GM23338 (cell line): ENCODE measurements around the gene SETMAR. TPM values are rescaled to one million over a fixed set of nuclear protein-coding genes. Genes with fewer than 3 reads are reported as not detected.

Source experiments
- ATAC-seq: fragments of 200-7000 bp; cut with Tn5 transposase; 3 replicates; pipeline ENCODE4 v1.9.1; 2020
- DNase-seq: peaks from one replicate; pipeline ENCODE4 v3.0.0-alpha.2; 2015; ENCODE audit warnings: low spot score
- H2AFZ ChIP-seq: fragments of 200-600 bp; sonication (generic); 2 replicates; pipeline ENCODE4 v1.8.0; 2016; ENCODE audit warnings: antibody characterized with exemption, mild to moderate bottlenecking, moderate library complexity
- H3F3A ChIP-seq: fragments of 200-600 bp; sonication (generic); replicated peaks from 2 replicates; pipeline ENCODE4 v1.8.0; 2017; ENCODE audit warnings: antibody characterized with exemption, mixed run types, low read depth
- H3K27ac ChIP-seq: fragments of 200-600 bp; sonication (generic); 2 replicates; pipeline ENCODE4 v1.6.1; 2016; ENCODE audit warnings: low read depth
- H3K27me3 ChIP-seq: fragments of 200-600 bp; sonication (generic); 2 replicates; pipeline ENCODE4 v1.8.0; 2016; ENCODE audit warnings: mild to moderate bottlenecking, mixed run types, moderate library complexity; ENCODE audit not compliant: insufficient read depth
- H3K36me3 ChIP-seq: fragments of 200-600 bp; sonication (generic); 2 replicates; pipeline ENCODE4 v1.8.0; 2016; ENCODE audit warnings: mild to moderate bottlenecking; ENCODE audit not compliant: insufficient read depth
- H3K4me1 ChIP-seq: fragments of 200-600 bp; sonication (generic); 2 replicates; pipeline ENCODE4 v1.8.0; 2016; ENCODE audit warnings: mild to moderate bottlenecking, moderate library complexity; ENCODE audit not compliant: insufficient read depth
- H3K4me2 ChIP-seq: fragments of 200-600 bp; sonication (generic); 2 replicates; pipeline ENCODE4 v1.7.1; 2017; ENCODE audit warnings: mixed run types
- H3K4me3 ChIP-seq: fragments of 200-600 bp; sonication (generic); 2 replicates; pipeline ENCODE4 v1.6.1; 2016; ENCODE audit warnings: mixed run types
- H3K79me2 ChIP-seq: fragments of 200-600 bp; sonication (generic); replicated peaks from 2 replicates; pipeline ENCODE4 v1.8.0; 2017; ENCODE audit warnings: mild to moderate bottlenecking; ENCODE audit not compliant: insufficient read depth
- H3K9me2 ChIP-seq: fragments of 200-600 bp; sonication (generic); 2 replicates; pipeline ENCODE4 v1.8.0; 2017; ENCODE audit not compliant: insufficient read depth
- H4K20me1 ChIP-seq: fragments of 200-600 bp; sonication (generic); replicated peaks from 2 replicates; pipeline ENCODE4 v1.8.0; 2017; ENCODE audit warnings: mild to moderate bottlenecking; ENCODE audit not compliant: insufficient read depth
- H3K27ac Mint-ChIP-seq: 2 replicates; pipeline ENCODE4 v1.8.0; 2020; ENCODE audit warnings: inconsistent platforms, mild to moderate bottlenecking, moderate library complexity, mixed read lengths
- H3K27me3 Mint-ChIP-seq: 3 replicates; pipeline ENCODE4 v1.8.0; 2022; ENCODE audit warnings: low read depth, mild to moderate bottlenecking, moderate library complexity, mixed read lengths, inconsistent platforms; ENCODE audit not compliant: insufficient read depth, poor library complexity
- H3K36me3 Mint-ChIP-seq: 3 replicates; pipeline ENCODE4 v1.8.0; 2021; ENCODE audit warnings: low read depth, mild to moderate bottlenecking, inconsistent platforms, moderate library complexity, mixed read lengths
- H3K4me1 Mint-ChIP-seq: 3 replicates; pipeline ENCODE4 v1.8.0; 2020; ENCODE audit warnings: mild to moderate bottlenecking, inconsistent platforms, mixed read lengths
- H3K4me3 Mint-ChIP-seq: 3 replicates; pipeline ENCODE4 v1.8.0; 2021; ENCODE audit warnings: moderate library complexity, mild to moderate bottlenecking, inconsistent platforms, mixed read lengths
- H3K9me3 Mint-ChIP-seq: 3 replicates; pipeline ENCODE4 v1.8.0; 2020; ENCODE audit warnings: moderate library complexity, mild to moderate bottlenecking, inconsistent platforms, mixed read lengths
- CREB1 ChIP-seq: fragments of 250-450 bp; sonication (Bioruptor Pico); IDR thresholded peaks from 2 replicates; pipeline ENCODE4 v1.5.0; 2020; ENCODE audit warnings: low read depth, mild to moderate bottlenecking, moderate library complexity
- ETS1 ChIP-seq: IDR thresholded peaks from 2 replicates; pipeline ENCODE4 v1.6.1; 2016; ENCODE audit warnings: antibody characterized with exemption
- EZH2phosphoT487 ChIP-seq: fragments of 200-600 bp; sonication (generic); IDR thresholded peaks from one replicate; pipeline ENCODE4 v1.8.1; 2018; ENCODE audit warnings: antibody characterized with exemption; ENCODE audit not compliant: unreplicated experiment
- NANOG ChIP-seq: IDR thresholded peaks from 2 replicates; pipeline ENCODE4 v1.6.1; 2016; ENCODE audit warnings: antibody characterized with exemption, borderline replicate concordance
- POLR2AphosphoS5 ChIP-seq: IDR thresholded peaks from 2 replicates; pipeline ENCODE4 v1.6.1; 2016; ENCODE audit warnings: antibody characterized with exemption, low read depth
- REST ChIP-seq: IDR thresholded peaks from one replicate; pipeline ENCODE4 v1.6.1; 2018; ENCODE audit warnings: antibody characterized with exemption; ENCODE audit not compliant: unreplicated experiment
- STAT1 ChIP-seq: IDR thresholded peaks from one replicate; pipeline ENCODE4 v1.6.1; 2016; ENCODE audit warnings: antibody characterized with exemption; ENCODE audit not compliant: unreplicated experiment
- ZNF331 ChIP-seq: fragments of 250-450 bp; sonication (Bioruptor Pico); IDR thresholded peaks from 2 replicates; pipeline ENCODE4 v1.5.0; 2020; ENCODE audit warnings: low read depth, mild to moderate bottlenecking, moderate library complexity
- ZNF462 ChIP-seq: fragments of 250-450 bp; sonication (Bioruptor Pico); IDR thresholded peaks from 2 replicates; pipeline ENCODE4 v1.5.0; 2020; ENCODE audit warnings: mild to moderate bottlenecking, moderate library complexity
- long read RNA-seq: library from polyadenylated mRNA; unstranded; transcript quantifications from one replicate; pipeline ENCODE4 v2.0.0, GENCODE V29; 2020; ENCODE audit not compliant: unreplicated experiment
- polyA plus RNA-seq: library from polyadenylated mRNA; unstranded; fragments of >200 nt; fragmentation: Nextera tagmentation; extraction: Ambion mirVana; gene quantifications from 2 replicates; pipeline ENCODE4 v1.2.1, GENCODE V29; 2016
- total RNA-seq: library from RNA; depleted of rRNA; stranded (reverse); fragments of >200 nt; shearing (Covaris generic); gene quantifications from 2 replicates; pipeline ENCODE4 v1.2.3, GENCODE V29; 2014; rRNA removed

The SETMAR gene
- total RNA-seq (14.6 and 19.8 TPM in 2 replicates), polyA plus RNA-seq (11.2 and 12.9 TPM in 2 replicates)
- long read RNA-seq, transcript SETMAR-201 (3 exons, 2,443 nt): major isoform, 5 of 14 reads
- long read RNA-seq, partial matches to known transcripts: 0 of 14 reads
- long read RNA-seq, other reads (novel, unspliced or antisense): 7 of 14 reads

DNA sequence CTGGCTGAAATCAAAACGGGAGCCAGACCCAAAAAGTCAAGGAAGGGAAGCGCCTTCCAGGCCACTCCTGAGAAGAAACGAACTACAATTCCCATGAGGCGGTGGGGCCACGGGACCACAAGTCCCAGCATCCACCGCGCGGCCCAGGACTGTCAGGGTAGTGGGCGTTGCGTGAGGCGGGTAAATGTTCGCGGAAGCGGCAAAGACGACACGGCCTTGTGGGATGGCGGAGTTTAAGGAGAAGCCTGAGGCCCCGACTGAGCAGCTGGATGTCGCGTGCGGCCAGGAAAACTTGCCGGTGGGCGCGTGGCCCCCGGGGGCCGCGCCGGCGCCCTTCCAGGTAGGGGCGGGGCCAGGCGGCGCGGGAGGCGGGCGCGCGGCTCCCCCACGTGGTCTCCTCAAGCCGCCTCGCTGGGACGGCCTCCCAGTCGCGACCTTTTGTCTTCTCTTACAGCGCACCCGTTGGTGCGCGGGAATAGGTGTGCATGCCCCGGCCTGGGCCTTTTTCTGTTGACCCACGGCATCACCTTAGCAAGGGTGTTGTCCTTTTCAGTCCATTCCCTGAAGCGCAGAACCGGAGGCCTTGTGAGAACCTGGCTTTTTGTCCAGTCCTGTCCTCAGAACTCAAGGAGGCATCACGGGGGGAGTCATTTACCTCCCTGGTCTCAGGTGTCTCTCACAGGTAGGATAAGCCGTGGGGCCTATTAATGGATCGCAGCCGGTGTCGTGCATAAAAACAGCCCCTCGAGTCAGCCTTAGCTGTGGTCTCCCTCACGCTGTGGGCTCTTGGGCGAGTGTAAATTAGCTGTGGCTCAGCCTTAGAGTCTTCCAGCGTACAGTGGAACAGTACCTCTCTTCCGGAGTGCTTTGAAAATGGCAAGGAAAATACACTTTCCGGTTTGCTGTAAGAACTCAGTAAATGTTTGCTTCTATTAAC, at the start of gene SETMAR:
TSS of gene SETMAR (plus strand) at position 183 of the 937 bp plus-strand sequence. CDS start at position 185, 2 bp downstream.
- no peaks in the 10 kb centered on the region for H3F3A ChIP-seq
- peaks cover 38% of the 10 kb centered on the region for H3K79me2 ChIP-seq
- H3K27ac ChIP-seq: peak within 1 kb of the TSS; percentile 92
- Mint-ChIP-seq H3K4me3 (peak within 1 kb of the TSS; percentile 92), H3K27ac (peak within 1 kb of the TSS; percentile 97), H3K27me3 (peaks cover 3% of the 10 kb centered on the region), H3K36me3 (peaks cover 14% of the 10 kb centered on the region; the same call in 2 of the 3 replicates), H3K9me3 (no peaks in the 10 kb centered on the region), H3K4me1 (peaks cover 36% of the 10 kb centered on the region)
- peak within 1 kb of the TSS; percentile 92 for H3K4me3 ChIP-seq
- no peaks in the 10 kb centered on the region for H3K27me3 ChIP-seq
- 0 out of 2 replicates have a peak, but pooled peaks cover 3% of the 10 kb centered on the region for H3K36me3 ChIP-seq
- TF ChIP-seq ZNF331 (no peak), REST (no peak), ZNF462 (CRISPR knock-in tag) (no peak), EZH2phosphoT487 (no peak), ETS1 (peak; percentile 96), NANOG (no peak), POLR2AphosphoS5 (peak; percentile 72), STAT1 (no peak), CREB1 (peak; percentile 45; the same call in 1 of the 2 replicates)
- peak within 1 kb of the TSS; percentile 81 for H3K4me2 ChIP-seq
- ATAC-seq (peak; percentile 92), DNase-seq (peak; percentile 95)
- H2AFZ ChIP-seq: peak within 1 kb of the TSS; percentile 92
- H3K4me1 ChIP-seq: peaks cover 27% of the 10 kb centered on the region
- no peaks in the 10 kb centered on the region for H3K9me2 ChIP-seq
- no peaks in the 10 kb centered on the region for H4K20me1 ChIP-seq
